ENCODE measurements around the gene ENTPD6. TPM values are rescaled to one million over a fixed set of nuclear protein-coding genes. Genes with fewer than 3 reads are reported as not detected.
A peak's percentile ranks its signal among the peaks of the same experiment; 100 is the strongest.

The ENTPD6 gene
- total RNA-seq, 2 donors from 2014 or later, result 77.1 to 93.6 TPM

DNA sequence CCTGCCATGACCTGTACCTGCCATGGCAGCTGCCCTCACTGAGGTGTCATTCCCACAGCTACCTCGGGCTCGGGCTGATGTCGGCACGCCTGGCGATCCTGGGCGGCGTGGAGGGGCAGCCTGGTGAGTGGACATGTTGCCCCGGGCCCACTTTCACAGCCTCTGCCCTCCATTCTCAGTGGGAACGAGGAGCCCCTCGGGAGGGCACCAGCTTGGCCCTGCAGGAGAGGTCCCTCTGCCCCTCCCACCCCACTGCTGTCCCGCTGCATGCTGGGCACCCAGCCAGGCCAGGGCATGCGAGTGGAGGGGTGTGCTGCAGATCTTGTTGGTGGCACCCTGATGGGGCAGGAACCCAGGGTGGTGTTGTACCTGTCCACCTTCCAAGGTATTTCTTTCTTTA, 23.0 kb downstream of the ENTPD6 start:
- Histone ChIP-seq H3K27me3 (ENCODE audit: control insufficient read depth, insufficient read depth, low read length, poor library complexity, severe bottlenecking) (no peaks in the 10 kb centered on the region), H3K9ac (ENCODE audit: extremely low read depth, low read length, poor library complexity, severe bottlenecking) (no peak overlapping the region), H3K9me3 (ENCODE audit: control insufficient read depth, low read length) (no peaks in the 10 kb centered on the region), H3K36me3 (ENCODE audit: control insufficient read depth, insufficient read depth, low read length) (peaks cover 59% of the 10 kb centered on the region), H3K4me3 (ENCODE audit: low read length) (no peak overlapping the region), H3K4me1 (ENCODE audit: control insufficient read depth, insufficient read depth, low read length) (peaks cover 8% of the 10 kb centered on the region), H3K27ac (ENCODE audit: low read depth, low read length) (no peak overlapping the region)
- Mint-ChIP-seq H3K27ac (no peak overlapping the region), H3K36me3 (ENCODE audit: low read depth) (peaks cover 41% of the 10 kb centered on the region), H3K4me3 (no peak overlapping the region), H3K9me3 (no peaks in the 10 kb centered on the region), H3K4me1 (peaks cover 17% of the 10 kb centered on the region), H3K27me3 (ENCODE audit: insufficient read depth) (no peaks in the 10 kb centered on the region)
- 92 to 96% methylated on average over 9 to 12 of the region's 12 CpGs for WGBS, 2 experiments (ENCODE audit: insufficient coverage in 1 of 2, insufficient read length in 1 of 2)
- TF ChIP-seq, protein P1, sequence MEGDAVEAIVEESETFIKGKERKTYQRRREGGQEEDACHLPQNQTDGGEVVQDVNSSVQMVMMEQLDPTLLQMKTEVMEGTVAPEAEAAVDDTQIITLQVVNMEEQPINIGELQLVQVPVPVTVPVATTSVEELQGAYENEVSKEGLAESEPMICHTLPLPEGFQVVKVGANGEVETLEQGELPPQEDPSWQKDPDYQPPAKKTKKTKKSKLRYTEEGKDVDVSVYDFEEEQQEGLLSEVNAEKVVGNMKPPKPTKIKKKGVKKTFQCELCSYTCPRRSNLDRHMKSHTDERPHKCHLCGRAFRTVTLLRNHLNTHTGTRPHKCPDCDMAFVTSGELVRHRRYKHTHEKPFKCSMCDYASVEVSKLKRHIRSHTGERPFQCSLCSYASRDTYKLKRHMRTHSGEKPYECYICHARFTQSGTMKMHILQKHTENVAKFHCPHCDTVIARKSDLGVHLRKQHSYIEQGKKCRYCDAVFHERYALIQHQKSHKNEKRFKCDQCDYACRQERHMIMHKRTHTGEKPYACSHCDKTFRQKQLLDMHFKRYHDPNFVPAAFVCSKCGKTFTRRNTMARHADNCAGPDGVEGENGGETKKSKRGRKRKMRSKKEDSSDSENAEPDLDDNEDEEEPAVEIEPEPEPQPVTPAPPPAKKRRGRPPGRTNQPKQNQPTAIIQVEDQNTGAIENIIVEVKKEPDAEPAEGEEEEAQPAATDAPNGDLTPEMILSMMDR (conservative IDR thresholded peaks at IDR 0.05), result no peak
- DNase-seq, result no peak

GRCh38 chr20:25219365-25219764, 23.9 kb downstream of the ENTPD6 start:
- Histone ChIP-seq H3K27me3 (ENCODE audit: control insufficient read depth, insufficient read depth, low read length, poor library complexity, severe bottlenecking) (no peaks in the 10 kb centered on the region), H3K9ac (ENCODE audit: extremely low read depth, low read length, poor library complexity, severe bottlenecking) (no peak overlapping the region), H3K27ac (ENCODE audit: low read depth, low read length) (no peak overlapping the region), H3K36me3 (ENCODE audit: control insufficient read depth, insufficient read depth, low read length) (peaks cover 55% of the 10 kb centered on the region), H3K4me1 (ENCODE audit: control insufficient read depth, insufficient read depth, low read length) (peaks cover 14% of the 10 kb centered on the region), H3K9me3 (ENCODE audit: control insufficient read depth, low read length) (no peaks in the 10 kb centered on the region), H3K4me3 (ENCODE audit: low read length) (no peak overlapping the region)
- Mint-ChIP-seq H3K4me3 (no peak overlapping the region), H3K36me3 (ENCODE audit: low read depth) (peaks cover 36% of the 10 kb centered on the region), H3K27me3 (ENCODE audit: insufficient read depth) (no peaks in the 10 kb centered on the region), H3K9me3 (no peaks in the 10 kb centered on the region), H3K27ac (no peak overlapping the region), H3K4me1 (peaks cover 17% of the 10 kb centered on the region)
- WGBS, 2 experiments (ENCODE audit: insufficient coverage in 1 of 2, insufficient read length in 1 of 2), result 94 to 96% methylated on average over 3 to 7 of the region's 7 CpGs
- TF ChIP-seq, protein P1 (conservative IDR thresholded peaks at IDR 0.05), result no peak
- DNase-seq, result no peak

- H3K4me1 Mint-ChIP-seq, result peaks cover 17% of the 10 kb centered on the region
- Histone ChIP-seq H3K4me3 (ENCODE audit: low read length) (no peak overlapping the region), H3K9ac (ENCODE audit: extremely low read depth, low read length, poor library complexity, severe bottlenecking) (no peak overlapping the region), H3K9me3 (ENCODE audit: control insufficient read depth, low read length) (no peaks in the 10 kb centered on the region), H3K4me1 (ENCODE audit: control insufficient read depth, insufficient read depth, low read length) (peaks cover 14% of the 10 kb centered on the region), H3K36me3 (ENCODE audit: control insufficient read depth, insufficient read depth, low read length) (peaks cover 47% of the 10 kb centered on the region), H3K27me3 (ENCODE audit: control insufficient read depth, insufficient read depth, low read length, poor library complexity, severe bottlenecking) (no peaks in the 10 kb centered on the region), H3K27ac (ENCODE audit: low read depth, low read length) (no peak overlapping the region)
- TF ChIP-seq, protein P1 (conservative IDR thresholded peaks at IDR 0.05), result peak; percentile 62
- no peaks in the 10 kb centered on the region for H3K27me3 Mint-ChIP-seq (ENCODE audit: insufficient read depth)
- no peak overlapping the region for H3K27ac Mint-ChIP-seq
- no peak for DNase-seq
- H3K9me3 Mint-ChIP-seq, result no peaks in the 10 kb centered on the region
- WGBS, 2 experiments (ENCODE audit: insufficient coverage in 1 of 2, insufficient read length in 1 of 2), result 86 to 97% methylated on average over 11 to 16 of the region's 16 CpGs
- no peak overlapping the region for H3K4me3 Mint-ChIP-seq
- H3K36me3 Mint-ChIP-seq (ENCODE audit: low read depth), result peaks cover 33% of the 10 kb centered on the region
Measured at GRCh38 chr20:25220021-25220730, 24.7 kb downstream of the ENTPD6 start.

Measured in endodermal cell (in vitro differentiated cells).